ENCODE measurements around the gene DNAAF5. TPM values are rescaled to one million over a fixed set of nuclear protein-coding genes. Genes with fewer than 3 reads are reported as not detected.
A peak's percentile ranks its signal among the peaks of the same experiment; 100 is the strongest.

DNAAF5 gene
- total RNA-seq, 2 donors from 2014 or later = 10.7 to 13.7 TPM

DNA sequence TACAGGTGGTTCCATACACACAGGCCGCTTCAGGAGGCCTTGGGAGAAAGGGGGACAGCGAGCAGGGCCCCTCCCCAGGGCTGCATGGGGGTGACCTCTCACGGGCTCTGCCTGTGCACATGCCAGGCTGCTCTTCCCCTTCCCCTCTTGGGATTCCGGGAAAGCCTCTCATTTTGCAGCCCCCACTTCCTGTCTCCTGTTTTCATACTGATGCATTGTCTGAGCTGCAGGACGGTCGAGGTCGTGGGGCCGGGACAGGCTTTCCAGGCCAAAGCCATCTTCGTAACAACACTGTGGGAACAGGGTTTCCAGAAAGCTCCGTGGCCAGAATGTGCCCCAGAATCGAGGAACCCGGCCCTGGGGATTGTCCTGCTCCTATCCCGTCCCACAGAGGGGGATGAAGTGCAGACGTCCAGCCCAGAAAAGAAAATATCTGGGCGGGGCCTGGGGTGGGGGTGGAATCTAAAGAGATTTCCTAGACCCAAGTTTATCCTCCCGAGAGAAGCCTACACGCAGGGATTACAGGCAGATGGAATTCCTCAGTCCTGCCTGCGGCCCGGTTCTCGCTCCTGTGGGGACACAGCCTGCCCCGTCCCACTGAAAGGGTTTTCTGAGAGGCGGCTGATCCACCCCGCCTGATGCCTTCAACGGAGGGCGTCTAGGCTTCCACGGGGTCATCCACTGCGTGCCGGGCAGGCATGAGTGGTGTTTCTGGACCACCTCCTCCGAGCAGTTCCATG, 29.5 kb upstream of the DNAAF5 start:
- Mint-ChIP-seq H3K27ac (peak overlapping the region; percentile 81), H3K27me3 (no peaks in the 10 kb centered on the region)

DNA sequence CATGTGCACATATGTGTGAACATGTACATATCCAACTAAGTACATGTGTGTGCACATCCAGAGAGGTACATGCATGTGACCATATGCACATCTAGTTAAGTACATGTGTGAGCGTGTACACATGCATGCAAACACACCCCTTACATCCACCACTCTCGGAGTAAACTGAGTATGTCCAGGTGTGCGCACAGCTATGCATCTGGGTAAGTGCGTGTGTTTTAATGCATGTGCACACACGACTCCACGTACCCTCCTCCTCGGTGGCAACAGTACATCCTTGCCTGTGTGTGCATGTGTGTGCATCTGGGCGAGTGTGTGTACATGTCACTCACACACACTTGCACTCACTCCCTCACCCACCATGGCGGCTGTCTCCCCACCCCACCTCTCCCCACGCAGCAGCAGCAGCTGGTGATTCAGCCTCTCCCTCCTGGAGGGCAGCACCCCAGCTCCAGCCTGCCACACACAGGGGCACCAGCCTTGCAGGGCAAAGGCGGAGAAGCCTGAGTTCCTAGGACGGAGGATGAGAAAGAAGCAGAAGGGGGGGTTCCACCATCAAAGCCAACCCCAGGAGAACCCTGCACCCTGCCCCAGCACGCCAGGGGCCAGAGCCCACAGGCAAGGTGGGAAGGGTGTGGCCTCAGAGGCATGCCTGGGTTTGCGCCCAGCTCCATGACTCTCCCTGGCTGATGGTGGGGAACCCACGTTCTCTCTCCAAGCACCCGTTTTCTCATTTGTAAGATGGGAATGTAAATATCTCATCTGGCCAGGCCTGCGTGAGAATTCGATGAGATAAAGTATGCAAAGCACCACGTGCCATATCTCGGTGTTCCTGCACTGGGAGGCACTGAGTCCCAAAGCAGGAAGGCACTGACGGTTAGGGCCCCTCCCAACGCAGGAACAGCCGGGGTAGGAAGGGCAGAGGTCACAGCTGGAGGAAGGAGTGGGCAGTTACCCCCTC, 27.7 kb upstream of the DNAAF5 start:
- Mint-ChIP-seq H3K27ac (peak overlapping the region; percentile 43), H3K27me3 (no peaks in the 10 kb centered on the region), H3K4me3 (no peak overlapping the region), H3K36me3 (ENCODE audit: low read depth) (peaks cover 2% of the 10 kb centered on the region), H3K4me1 (no peaks in the 10 kb centered on the region)
- no peak for DNase-seq
- H3K9me3 ChIP-seq (ENCODE audit: control insufficient read depth, low read length, poor library complexity, severe bottlenecking) = no peaks in the 10 kb centered on the region
- ATAC-seq = no peak

More for the DNA sequence above, 29.5 kb upstream of the DNAAF5 start:
- ATAC-seq (no peak), DNase-seq (no peak)
- Mint-ChIP-seq H3K4me3 (no peak overlapping the region), H3K36me3 (ENCODE audit: low read depth) (peaks cover 2% of the 10 kb centered on the region), H3K4me1 (no peaks in the 10 kb centered on the region)
- no peaks in the 10 kb centered on the region for H3K9me3 ChIP-seq (ENCODE audit: control insufficient read depth, low read length, poor library complexity, severe bottlenecking)

DNA sequence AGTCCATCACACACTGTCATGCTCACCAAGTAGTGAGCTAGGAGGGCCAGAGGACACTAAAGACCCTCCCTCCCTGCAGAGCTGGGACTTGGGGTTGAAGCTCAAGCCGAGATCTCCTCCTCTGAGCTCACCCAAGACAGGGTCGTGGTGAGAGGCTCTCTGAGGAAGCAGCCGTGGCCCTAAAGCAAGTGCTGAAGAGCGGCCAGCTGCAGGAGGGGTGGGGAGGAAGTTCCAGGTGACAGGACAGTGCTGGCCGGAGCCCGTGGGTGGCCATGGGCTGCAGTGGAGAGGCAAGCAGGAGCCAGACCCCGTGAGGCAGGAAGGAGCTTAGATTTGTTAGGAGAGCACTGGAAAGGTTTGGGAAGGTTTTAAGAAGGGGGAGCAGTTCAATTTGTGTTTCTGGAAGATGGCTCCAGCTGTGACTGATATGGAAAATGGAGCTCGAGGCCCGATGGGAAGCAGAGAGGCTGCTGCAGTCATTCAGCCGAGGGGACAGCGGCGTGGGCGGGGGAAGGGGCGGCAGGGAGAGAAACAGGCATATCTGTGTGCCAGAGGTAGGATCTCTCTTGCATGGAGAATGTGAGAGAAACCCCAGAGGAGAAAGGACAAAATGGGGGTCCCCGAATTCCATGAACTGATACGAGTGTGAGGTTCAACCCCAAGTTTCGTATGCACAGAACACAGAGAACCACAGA, 26.9 kb upstream of the DNAAF5 start:
- no peak overlapping the region for H3K4me3 Mint-ChIP-seq
- H3K36me3 Mint-ChIP-seq (ENCODE audit: low read depth) = peaks cover 2% of the 10 kb centered on the region
- H3K4me1 Mint-ChIP-seq = no peaks in the 10 kb centered on the region
- ATAC-seq (no peak), DNase-seq (no peak)
- H3K27ac Mint-ChIP-seq = peak overlapping the region; percentile 43
- H3K27me3 Mint-ChIP-seq = no peaks in the 10 kb centered on the region
- no peaks in the 10 kb centered on the region for H3K9me3 ChIP-seq (ENCODE audit: control insufficient read depth, low read length, poor library complexity, severe bottlenecking)

DNA sequence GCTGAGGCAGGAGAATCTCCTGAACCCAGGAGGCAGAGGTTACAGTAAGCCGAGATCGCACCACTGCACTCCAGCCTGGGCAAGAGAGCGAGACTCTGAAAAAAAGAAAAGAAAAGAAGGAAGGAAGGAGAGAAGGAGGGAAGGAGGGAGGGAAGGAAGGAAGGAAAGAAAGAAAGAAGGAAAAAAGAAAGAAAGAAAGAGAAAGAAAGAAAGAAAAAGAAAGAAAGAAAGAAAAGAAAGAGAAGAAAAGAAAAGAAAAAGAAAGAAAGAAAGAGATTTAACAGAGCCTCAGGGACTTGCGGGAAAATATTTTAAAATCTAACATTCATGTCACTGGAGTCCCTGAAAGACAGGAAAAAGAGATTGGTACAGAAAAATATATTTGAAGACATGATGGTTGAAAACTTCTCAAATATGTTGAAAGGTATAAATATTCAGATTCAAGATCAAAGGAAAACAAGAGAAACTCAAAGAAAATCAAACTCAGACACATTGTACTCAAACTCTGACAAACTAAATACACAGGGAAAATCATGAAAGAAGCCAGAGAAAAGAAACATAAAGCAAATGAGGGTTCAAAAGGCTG, 25.3 kb upstream of the DNAAF5 start:
- Mint-ChIP-seq H3K27ac (no peak overlapping the region), H3K4me1 (no peaks in the 10 kb centered on the region), H3K27me3 (no peaks in the 10 kb centered on the region), H3K4me3 (no peak overlapping the region), H3K36me3 (ENCODE audit: low read depth) (peaks cover 2% of the 10 kb centered on the region)
- DNase-seq (no peak), ATAC-seq (no peak)
- no peaks in the 10 kb centered on the region for H3K9me3 ChIP-seq (ENCODE audit: control insufficient read depth, low read length, poor library complexity, severe bottlenecking)

DNA sequence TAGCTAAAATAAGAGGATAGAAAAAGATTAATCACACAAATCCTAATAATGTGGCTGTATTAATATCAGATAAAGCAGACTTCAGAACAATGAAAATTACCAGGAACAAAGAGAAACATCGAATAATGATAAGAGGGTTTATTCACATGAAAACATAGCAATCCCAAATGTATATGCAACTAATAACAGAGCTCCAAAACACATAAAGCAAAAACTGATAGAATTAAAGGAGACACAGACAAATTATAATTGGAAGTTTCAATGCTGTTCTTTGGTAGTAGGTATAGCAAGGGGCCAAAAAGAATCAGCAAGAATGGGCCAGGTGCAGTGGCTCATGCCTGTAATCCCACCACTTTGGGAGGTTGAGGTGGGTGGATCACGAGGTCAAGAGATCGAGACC, 23.4 kb upstream of the DNAAF5 start:
- H3K4me1 Mint-ChIP-seq = no peaks in the 10 kb centered on the region
- H3K27me3 Mint-ChIP-seq = no peaks in the 10 kb centered on the region
- ATAC-seq = no peak
- H3K27ac Mint-ChIP-seq = no peak overlapping the region
- H3K36me3 Mint-ChIP-seq (ENCODE audit: low read depth) = peaks cover 2% of the 10 kb centered on the region
- DNase-seq = no peak
- no peaks in the 10 kb centered on the region for H3K9me3 ChIP-seq (ENCODE audit: control insufficient read depth, low read length, poor library complexity, severe bottlenecking)
- no peak overlapping the region for H3K4me3 Mint-ChIP-seq

DNA sequence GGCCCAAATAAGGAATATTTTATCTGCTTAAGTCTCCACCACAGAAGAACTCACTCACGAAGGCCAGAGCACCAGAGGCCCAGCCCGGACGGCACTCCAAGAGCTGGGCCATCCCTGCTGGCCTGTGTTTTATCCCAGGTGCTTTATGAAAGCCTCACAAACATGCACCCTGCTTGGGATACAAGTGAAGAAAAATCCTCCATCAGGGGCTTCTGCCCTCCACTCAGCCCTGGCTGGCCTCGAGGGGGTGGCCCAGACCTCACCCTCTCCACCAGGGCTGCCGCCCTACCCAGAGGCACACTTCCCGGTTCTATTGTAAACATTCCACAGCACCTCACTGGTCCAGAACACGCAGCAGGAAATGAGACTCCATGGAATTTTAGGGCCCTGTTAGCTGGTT, 19.8 kb upstream of the DNAAF5 start:
- no peak for ATAC-seq
- no peak for DNase-seq
- no peaks in the 10 kb centered on the region for H3K9me3 ChIP-seq (ENCODE audit: control insufficient read depth, low read length, poor library complexity, severe bottlenecking)
- peaks cover 3% of the 10 kb centered on the region for H3K36me3 Mint-ChIP-seq (ENCODE audit: low read depth)
- H3K4me1 Mint-ChIP-seq = no peaks in the 10 kb centered on the region
- H3K27ac Mint-ChIP-seq = no peak overlapping the region
- no peak overlapping the region for H3K4me3 Mint-ChIP-seq
- H3K27me3 Mint-ChIP-seq = no peaks in the 10 kb centered on the region

DNA sequence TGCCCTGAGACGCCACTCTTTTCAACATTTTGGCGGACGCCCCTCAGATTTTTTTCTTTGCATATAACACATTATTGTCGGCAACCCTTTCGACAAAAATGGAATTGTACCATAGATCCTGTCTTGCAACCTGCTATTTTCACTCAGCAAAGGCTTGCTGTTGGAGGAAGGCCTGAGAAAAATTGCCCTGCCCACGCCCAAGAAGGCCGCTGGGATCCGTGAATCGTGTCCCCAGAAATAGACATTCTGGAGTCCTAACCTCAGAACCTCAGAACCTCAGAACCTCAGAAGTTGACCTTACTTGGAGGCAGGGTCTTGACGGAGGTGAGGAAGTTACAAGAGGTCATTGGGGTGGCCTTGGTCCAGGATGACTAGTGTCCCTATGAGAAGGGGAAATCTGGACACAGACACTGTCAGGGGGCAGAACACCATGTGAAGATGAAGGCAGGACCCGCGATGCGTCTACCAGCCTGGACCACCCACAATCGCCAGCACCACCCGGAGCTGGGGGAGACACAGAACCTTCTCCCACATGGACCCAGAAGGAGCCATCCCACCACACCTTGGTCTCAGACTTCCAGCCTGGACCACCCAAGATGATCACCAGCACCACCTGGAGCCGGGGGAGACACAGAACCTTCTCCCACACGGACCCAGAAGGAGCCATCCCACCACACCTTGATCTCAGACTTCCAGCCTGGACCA, 19.1 kb upstream of the DNAAF5 start:
- H3K27me3 Mint-ChIP-seq = no peaks in the 10 kb centered on the region
- H3K36me3 Mint-ChIP-seq (ENCODE audit: low read depth) = peaks cover 3% of the 10 kb centered on the region
- H3K4me3 Mint-ChIP-seq = peak overlapping the region; percentile 45
- no peaks in the 10 kb centered on the region for H3K4me1 Mint-ChIP-seq
- no peak overlapping the region for H3K27ac Mint-ChIP-seq
- ATAC-seq (no peak), DNase-seq (no peak)
- H3K9me3 ChIP-seq (ENCODE audit: control insufficient read depth, low read length, poor library complexity, severe bottlenecking) = no peaks in the 10 kb centered on the region

- Mint-ChIP-seq H3K4me1 (peaks cover 12% of the 10 kb centered on the region), H3K27ac (no peak overlapping the region), H3K4me3 (no peak overlapping the region), H3K27me3 (peaks cover 17% of the 10 kb centered on the region), H3K36me3 (ENCODE audit: low read depth) (peaks cover 10% of the 10 kb centered on the region)
- ATAC-seq = no peak
- no peaks in the 10 kb centered on the region for H3K9me3 ChIP-seq (ENCODE audit: control insufficient read depth, low read length, poor library complexity, severe bottlenecking)
- no peak for DNase-seq
These were observed 16.3 kb upstream of the DNAAF5 start for GRCh38 chr7:710161-710560.

DNA sequence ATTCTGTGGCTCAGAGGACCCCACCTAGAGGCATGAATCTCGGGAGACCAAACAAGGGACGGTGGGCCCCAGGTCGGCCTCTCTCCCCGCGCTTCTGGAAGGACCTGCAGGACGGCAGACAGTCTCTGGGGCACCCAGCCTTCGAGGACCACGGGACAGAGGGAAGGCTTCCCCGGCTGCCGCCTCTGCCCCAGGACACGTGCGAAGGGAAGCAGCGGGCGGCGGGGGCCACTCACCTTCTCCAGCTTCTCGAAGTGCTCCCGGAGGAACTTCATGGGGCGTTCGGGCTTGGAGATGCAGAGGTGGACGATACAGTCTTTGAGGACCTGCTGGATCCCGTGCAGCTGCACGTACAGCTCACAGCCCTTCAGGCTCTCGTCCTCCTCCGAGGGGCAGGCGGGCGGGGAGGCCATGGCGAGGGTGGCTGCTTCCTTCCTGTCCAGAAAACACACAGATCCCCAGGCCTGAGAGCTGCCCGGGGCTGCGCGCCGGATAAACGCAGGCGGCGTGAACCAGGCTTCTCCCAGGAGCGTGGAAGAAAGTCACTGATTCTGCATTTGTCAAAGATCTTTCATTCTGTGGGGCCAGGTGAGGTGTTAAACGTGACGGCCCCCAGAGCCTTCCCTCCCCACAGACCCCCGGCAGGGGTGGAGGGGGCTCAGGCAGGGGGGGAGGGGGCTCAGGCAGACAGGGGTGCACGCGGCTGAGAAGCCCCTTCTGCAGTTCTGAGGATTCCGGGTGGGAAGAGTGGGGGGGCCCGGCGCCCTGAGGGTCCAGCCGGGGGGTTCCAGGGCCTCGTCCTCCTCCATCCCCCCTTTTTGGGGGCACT, 15.2 kb upstream of the DNAAF5 start:
- no peak overlapping the region for H3K27ac Mint-ChIP-seq
- no peaks in the 10 kb centered on the region for H3K9me3 ChIP-seq (ENCODE audit: control insufficient read depth, low read length, poor library complexity, severe bottlenecking)
- ATAC-seq (no peak), DNase-seq (no peak)
- H3K36me3 Mint-ChIP-seq (ENCODE audit: low read depth) = peaks cover 12% of the 10 kb centered on the region
- H3K4me1 Mint-ChIP-seq = peaks cover 14% of the 10 kb centered on the region
- H3K27me3 Mint-ChIP-seq = peaks cover 17% of the 10 kb centered on the region
- peak overlapping the region; percentile 70 for H3K4me3 Mint-ChIP-seq

DNA sequence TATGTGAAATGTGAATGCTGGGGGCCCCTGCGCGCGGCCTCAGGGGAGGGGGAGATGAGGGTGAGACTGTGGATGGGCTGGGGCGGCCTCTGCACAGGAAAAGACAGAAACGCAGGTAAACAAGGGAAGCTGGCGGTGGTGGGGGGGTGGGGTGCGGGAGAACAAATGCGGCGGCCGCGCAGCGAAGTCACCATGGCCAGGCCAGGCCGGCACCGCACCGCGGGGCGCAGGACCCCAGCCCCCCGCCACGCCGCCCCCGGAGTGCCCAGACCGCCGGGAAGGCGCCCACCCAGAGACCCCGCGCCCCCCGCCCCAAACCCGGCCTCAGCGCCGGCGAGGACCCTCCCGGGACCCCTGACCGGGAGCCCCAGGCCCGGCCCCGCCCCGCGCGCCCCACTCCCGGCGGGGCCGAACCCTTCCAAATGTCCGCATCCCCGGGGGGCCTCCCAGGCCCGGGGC, 14.5 kb upstream of the DNAAF5 start:
- ATAC-seq = no peak
- Mint-ChIP-seq H3K27me3 (peaks cover 17% of the 10 kb centered on the region), H3K4me3 (peak overlapping the region; percentile 70), H3K27ac (no peak overlapping the region), H3K36me3 (ENCODE audit: low read depth) (peaks cover 13% of the 10 kb centered on the region), H3K4me1 (peaks cover 17% of the 10 kb centered on the region)
- H3K9me3 ChIP-seq (ENCODE audit: control insufficient read depth, low read length, poor library complexity, severe bottlenecking) = no peaks in the 10 kb centered on the region
- no peak for DNase-seq

GRCh38 chr7:712381-713138, 13.9 kb upstream of the DNAAF5 start:
- H3K4me1 Mint-ChIP-seq = peaks cover 19% of the 10 kb centered on the region
- peak overlapping the region; percentile 84 for H3K4me3 Mint-ChIP-seq
- peak overlapping the region; percentile 27 for H3K27ac Mint-ChIP-seq
- H3K9me3 ChIP-seq (ENCODE audit: control insufficient read depth, low read length, poor library complexity, severe bottlenecking) = no peaks in the 10 kb centered on the region
- peaks cover 13% of the 10 kb centered on the region for H3K36me3 Mint-ChIP-seq (ENCODE audit: low read depth)
- peak; percentile 63 for ATAC-seq
- peaks cover 17% of the 10 kb centered on the region for H3K27me3 Mint-ChIP-seq
- no peak for DNase-seq

Data from T-helper 17 cell (primary cell).